Stomach (tissue), 9 donors: Measurements from ENCODE around the gene RBBP8NL. TPM values are rescaled to one million over a fixed set of nuclear protein-coding genes. Genes with fewer than 3 reads are reported as not detected.

Experiments used
- DNase-seq, 2 donors: peaks; one replicate each; pipeline versions ENCODE4 v3.0.0 to v3.0.0-alpha.2; 2013 to 2019
- H3K27ac ChIP-seq, 5 donors: fragments of 200-600 bp in 4 of 5; sonication (generic) in 4 of 5; one replicate each; pipeline ENCODE4 v1.5.1; 2013 to 2019; ENCODE audit warnings: mild to moderate bottlenecking in 1 of 5, moderate library complexity in 1 of 5
- H3K27me3 ChIP-seq, 3 donors: fragments of 200-600 bp; sonication (generic); one replicate each; pipeline ENCODE4 v1.5.1; 2017 to 2019; ENCODE audit warnings: mixed run types in 1 of 3
- H3K36me3 ChIP-seq, 4 donors: fragments of 200-600 bp; sonication (generic); 1 replicate in 3 of 4; 2 replicates in 1 of 4; pipeline ENCODE4 v1.5.1; 2016 to 2019
- H3K4me1 ChIP-seq, 4 donors: fragments of 200-600 bp; sonication (generic); one replicate each; pipeline ENCODE4 v1.5.1; 2016 to 2019
- H3K4me3 ChIP-seq, 4 donors: fragments of 200-600 bp; sonication (generic) in 3 of 4; one replicate each; pipeline ENCODE4 v1.5.1; 2016 to 2019; ENCODE audit warnings: mild to moderate bottlenecking in 1 of 4
- H3K9me3 ChIP-seq, 4 donors: fragments of 200-600 bp; sonication (generic); one replicate each; pipeline ENCODE4 v1.5.1; 2016 to 2019
- CTCF ChIP-seq, 7 experiments: fragments of 450-650 bp in 4 of 7; fragments of 200-600 bp in 3 of 7; sonication (generic) in 3 of 7; IDR thresholded peaks; one replicate each; pipeline ENCODE4 v1.5.1; 2016 to 2019; ENCODE audit warnings: antibody characterized with exemption in 7 of 7, control low read depth in 2 of 7, mild to moderate bottlenecking in 1 of 7
- EP300 ChIP-seq: sonication (generic); formaldehyde crosslinking; IDR thresholded peaks from one replicate; pipeline ENCODE4 v1.6.1; 2017; ENCODE audit warnings: antibody characterized with exemption
- POLR2A ChIP-seq, 4 donors: fragments of 450-650 bp; IDR thresholded peaks; one replicate each; pipeline ENCODE4 v1.6.1; 2016; ENCODE audit warnings: antibody characterized with exemption in 4 of 4, control low read depth in 2 of 4, mild to moderate bottlenecking in 1 of 4, moderate library complexity in 1 of 4
- POLR2AphosphoS5 ChIP-seq, 3 donors: sonication (generic); formaldehyde crosslinking; IDR thresholded peaks; one replicate each; pipeline ENCODE4 v1.6.1; 2016; ENCODE audit warnings: antibody characterized with exemption in 3 of 3
- WGBS, 5 donors: extraction: QIAGEN DNeasy Blood & Tissue Kit in 3 of 5; methylation state at CpG; one replicate each; pipeline versions ENCODE4 v1.1.5 to v1.1.7; 2013 to 2018; 5-methylcytosine and 5-hydroxymethylcytosine counted together
- intact Hi-C: fragments of 100-400 bp; cut with DNase I; formaldehyde crosslinking; loops from one replicate; pipeline ENCODE4 v1.15.1; 2023; ENCODE audit warnings: low total_unique reads
- polyA plus RNA-seq, 3 donors: library from polyadenylated mRNA; stranded (reverse); fragments of 200-250 nt; gene quantifications; one replicate each; pipeline ENCODE4 v1.2.3, GENCODE V29; 2013
- total RNA-seq, 5 donors: library from RNA; depleted of rRNA; stranded (reverse); fragments of >200 nt; gene quantifications; one replicate each; pipeline versions ENCODE4 v1.1.0 to v1.2.3, GENCODE V29; 2014 to 2016
- donor health status: healthy with polysubstance abuse.
- donor health status: Bipolar disorder and iron deficiency.
- donor health status: healthy.

RBBP8NL gene
- total and polyA plus RNA-seq, 8 donors, result 0.45 to 8.0 (median 2.2) TPM; not detected in 2

GRCh38 chr20:62381202-62381797, 46.0 kb downstream of the RBBP8NL start:
- Histone ChIP-seq H3K9me3 (no peaks in the 10 kb centered on the region), H3K36me3 (peaks cover 0 to 4% (median 0%) of the 10 kb centered on the region in 4 donors), H3K4me1 (peaks cover 38 to 63% (median 52%) of the 10 kb centered on the region in 4 donors), H3K27ac (peak overlapping the region; percentile 13 to 76 (median 54)), H3K27me3 (no peaks in the 10 kb centered on the region), H3K4me3 (no peak overlapping the region)
- WGBS, 5 donors, result 39 to 69% (median 67%) methylated on average over 11 to 16 of the region's 16 CpGs
- no peak for DNase-seq
- intact Hi-C loops, result loop anchor here (5.0 kb wide), 1 partner anchor 79 kb away; the partner anchor contains the start of gene ADRM1
- TF ChIP-seq EP300, result no peak
- peak in 1 of 3 donors; percentile 10 for TF ChIP-seq POLR2AphosphoS5 (IDR thresholded peaks at IDR 0.05)

GRCh38 chr20:62378215-62378614, 49.1 kb downstream of the RBBP8NL start:
- no peaks in the 10 kb centered on the region for H3K27me3 ChIP-seq
- no peak overlapping the region for H3K4me3 ChIP-seq
- intact Hi-C loops, result no loop called here
- peak overlapping the region in 3 of 5 donors; percentile 38 to 81 (median 78) for H3K27ac ChIP-seq
- peaks cover 45 to 70% (median 61%) of the 10 kb centered on the region in 4 donors for H3K4me1 ChIP-seq
- TF ChIP-seq POLR2AphosphoS5 (IDR thresholded peaks at IDR 0.05) (no peak), CTCF (IDR thresholded peaks at IDR 0.05) (no peak), EP300 (no peak), POLR2A (IDR thresholded peaks at IDR 0.05) (no peak)
- H3K36me3 ChIP-seq, result peaks cover 0 to 4% (median 0%) of the 10 kb centered on the region in 4 donors
- H3K9me3 ChIP-seq, result no peaks in the 10 kb centered on the region
- 60 to 69% (median 68%) methylated on average over 9 to 22 of the region's 22 CpGs for WGBS, 5 donors
- peak in 1 of 2 donors; percentile 51 for DNase-seq

- H3K4me3 ChIP-seq, result no peak overlapping the region
- H3K27me3 ChIP-seq, result no peaks in the 10 kb centered on the region
- H3K4me1 ChIP-seq, result peaks cover 45 to 68% (median 59%) of the 10 kb centered on the region in 4 donors
- TF ChIP-seq POLR2A (IDR thresholded peaks at IDR 0.05) (no peak), POLR2AphosphoS5 (IDR thresholded peaks at IDR 0.05) (no peak)
- H3K27ac ChIP-seq, result peak overlapping the region in 3 of 5 donors; percentile 38 to 81 (median 78)
- H3K36me3 ChIP-seq, result peaks cover 0 to 4% (median 0%) of the 10 kb centered on the region in 4 donors
- intact Hi-C loops, result no loop called here
- no peaks in the 10 kb centered on the region for H3K9me3 ChIP-seq
- WGBS, 5 donors, result 29 to 60% (median 41%) methylated on average over 8 to 15 of the region's 15 CpGs
- DNase-seq, result peak; percentile 53 to 62
Observed at GRCh38 chr20:62377615-62378178, 49.6 kb downstream of the RBBP8NL start.

GRCh38 chr20:62377064-62377461, 50.3 kb downstream of the RBBP8NL start:
- H3K4me3 ChIP-seq, result no peak overlapping the region
- no peaks in the 10 kb centered on the region for H3K27me3 ChIP-seq
- TF ChIP-seq POLR2AphosphoS5 (IDR thresholded peaks at IDR 0.05), result no peak
- no peak for TF ChIP-seq POLR2A (IDR thresholded peaks at IDR 0.05)
- TF ChIP-seq CTCF (IDR thresholded peaks at IDR 0.05), result no peak
- TF ChIP-seq EP300, result no peak
- WGBS, 5 donors, result 63 to 74% (median 67%) methylated on average over 16 to 17 of the region's 17 CpGs
- peak overlapping the region in 4 of 5 donors; percentile 66 to 81 (median 73) for H3K27ac ChIP-seq
- peaks cover 0 to 4% (median 0%) of the 10 kb centered on the region in 4 donors for H3K36me3 ChIP-seq
- H3K4me1 ChIP-seq, result peaks cover 41 to 67% (median 55%) of the 10 kb centered on the region in 4 donors
- no peak for DNase-seq
- intact Hi-C loops, result no loop called here
- H3K9me3 ChIP-seq, result no peaks in the 10 kb centered on the region

- WGBS, 5 donors, result 24 to 41% (median 40%) methylated on average over 12 to 26 of the region's 26 CpGs
- Histone ChIP-seq H3K4me1 (peaks cover 41 to 74% (median 60%) of the 10 kb centered on the region in 4 donors), H3K9me3 (no peaks in the 10 kb centered on the region), H3K27ac (peak overlapping the region; percentile 19 to 81 (median 68)), H3K27me3 (no peaks in the 10 kb centered on the region), H3K36me3 (no peaks in the 10 kb centered on the region), H3K4me3 (no peak overlapping the region)
- intact Hi-C loops, result no loop called here
- TF ChIP-seq EP300, result no peak
- TF ChIP-seq POLR2AphosphoS5 (IDR thresholded peaks at IDR 0.05), result peak in 1 of 3 donors; percentile 45
- TF ChIP-seq CTCF (IDR thresholded peaks at IDR 0.05), result peak in 5 of 7 experiments; percentile 34 to 70 (median 51)
- TF ChIP-seq POLR2A (IDR thresholded peaks at IDR 0.05), result no peak
- peak; percentile 66 to 89 for DNase-seq
Observed at GRCh38 chr20:62376112-62377063, 51.0 kb downstream of the RBBP8NL start.
